ENCODE measurements around the gene GPR37L1. TPM values are rescaled to one million over a fixed set of nuclear protein-coding genes. Genes with fewer than 3 reads are reported as not detected.

The GPR37L1 gene
- polyA plus RNA-seq, 1 experiment, result not detected

- Histone ChIP-seq H3K4me3 (ENCODE audit: low read depth, low read length) (no peak overlapping the region), H3K27me3 (ENCODE audit: control insufficient read depth, insufficient read depth, low read length) (peaks cover 19% of the 10 kb centered on the region), H3K9me3 (ENCODE audit: control insufficient read depth, insufficient read depth, low read length) (no peaks in the 10 kb centered on the region), H3K27ac (ENCODE audit: low read depth, low read length) (no peak overlapping the region)
- DNase-seq (ENCODE audit: low read depth, low spot score), result no peak
- no peak for TF ChIP-seq CTCF (IDR thresholded peaks at IDR 0.05; ENCODE audit: low read depth, low read length)
- POLR2A ChIA-PET, result no interaction called here
- CTCF ChIA-PET, result interaction anchor here (0.9 kb wide), 2 partner anchors 9 to 37 kb away, joined by 3 read pairs; partner anchors contain the start of gene LGR6
These were observed 33.9 kb downstream of the GPR37L1 start for GRCh38 chr1:202156590-202156989.

DNA sequence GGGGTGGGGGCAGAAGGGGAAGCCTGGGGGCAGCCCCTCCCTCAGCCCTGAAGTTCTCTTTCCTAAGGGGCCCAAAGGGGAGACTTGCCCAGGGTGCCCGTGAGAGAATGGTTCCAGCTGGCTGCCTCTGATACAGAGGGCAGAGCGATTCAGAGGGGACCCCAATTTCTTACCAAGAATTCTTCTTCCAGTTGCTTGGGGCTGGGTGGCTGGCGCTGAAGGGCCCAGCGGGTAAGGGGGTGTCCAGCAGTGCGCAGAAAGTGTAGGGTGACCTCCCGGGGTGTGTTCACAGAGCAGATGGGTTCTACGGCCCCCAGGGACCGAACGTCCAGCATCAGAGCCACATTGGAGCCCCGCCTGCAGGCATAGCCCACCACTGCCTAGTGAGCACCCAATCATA, 35.2 kb downstream of the GPR37L1 start:
- no peak for TF ChIP-seq CTCF (IDR thresholded peaks at IDR 0.05; ENCODE audit: low read depth, low read length)
- no peaks in the 10 kb centered on the region for H3K9me3 ChIP-seq (ENCODE audit: control insufficient read depth, insufficient read depth, low read length)
- ChIA-PET POLR2A (no interaction called here), CTCF (no interaction called here)
- no peak for DNase-seq (ENCODE audit: low read depth, low spot score)
- no peak overlapping the region for H3K27ac ChIP-seq (ENCODE audit: low read depth, low read length)
- peaks cover 18% of the 10 kb centered on the region for H3K27me3 ChIP-seq (ENCODE audit: control insufficient read depth, insufficient read depth, low read length)
- no peak overlapping the region for H3K4me3 ChIP-seq (ENCODE audit: low read depth, low read length)

DNA sequence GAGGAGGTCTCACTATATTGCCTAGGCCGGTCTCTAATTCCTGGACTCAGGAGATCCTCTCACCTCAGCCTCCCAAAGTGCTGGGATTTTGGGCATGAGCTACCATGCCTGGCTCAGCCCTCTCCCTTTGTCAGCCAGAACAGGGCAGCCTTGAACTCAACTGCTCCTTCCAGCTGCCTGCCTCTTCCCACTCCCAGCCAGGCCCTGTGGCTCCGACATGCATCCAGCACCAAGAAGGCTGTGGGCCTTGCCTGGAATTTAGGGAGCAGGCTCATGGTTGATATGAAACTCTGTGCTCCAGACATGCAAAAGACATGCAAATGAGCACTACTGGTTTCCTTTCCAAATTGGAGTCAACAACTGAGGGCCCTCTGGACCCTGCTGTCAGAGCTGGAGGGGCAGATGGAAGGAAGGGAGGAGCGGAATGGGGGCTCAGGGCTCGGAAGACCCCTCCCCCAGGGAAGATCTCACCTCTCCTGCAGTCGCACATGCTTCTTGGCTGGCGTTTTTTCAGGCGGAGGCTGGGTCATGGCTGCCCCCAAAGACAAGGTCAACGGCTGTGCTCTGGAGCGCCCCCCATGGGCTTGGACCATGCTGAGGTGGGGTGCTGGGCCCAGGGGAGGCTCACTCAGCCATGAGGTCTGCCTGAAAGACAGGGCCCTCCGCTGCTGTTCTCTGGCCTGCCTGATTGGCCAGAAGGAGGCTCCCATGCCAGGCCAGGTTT, 36.3 kb downstream of the GPR37L1 start:
- Histone ChIP-seq H3K27me3 (ENCODE audit: control insufficient read depth, insufficient read depth, low read length) (peaks cover 26% of the 10 kb centered on the region), H3K27ac (ENCODE audit: low read depth, low read length) (no peak overlapping the region), H3K9me3 (ENCODE audit: control insufficient read depth, insufficient read depth, low read length) (no peaks in the 10 kb centered on the region), H3K4me3 (ENCODE audit: low read depth, low read length) (no peak overlapping the region)
- no peak for DNase-seq (ENCODE audit: low read depth, low spot score)
- ChIA-PET CTCF (no interaction called here), POLR2A (no interaction called here)
- no peak for TF ChIP-seq CTCF (IDR thresholded peaks at IDR 0.05; ENCODE audit: low read depth, low read length)

GRCh38 chr1:202159534-202160371, 37.0 kb downstream of the GPR37L1 start:
- CTCF ChIA-PET, result interaction anchor here (1.2 kb wide), 1 partner anchor 24 kb away, joined by 3 read pairs; no protein-coding TSS in a partner anchor
- TF ChIP-seq CTCF (IDR thresholded peaks at IDR 0.05; ENCODE audit: low read depth, low read length), result no peak
- no peak overlapping the region for H3K4me3 ChIP-seq (ENCODE audit: low read depth, low read length)
- no peak overlapping the region for H3K27ac ChIP-seq (ENCODE audit: low read depth, low read length)
- DNase-seq (ENCODE audit: low read depth, low spot score), result no peak
- peaks cover 25% of the 10 kb centered on the region for H3K27me3 ChIP-seq (ENCODE audit: control insufficient read depth, insufficient read depth, low read length)
- POLR2A ChIA-PET, result no interaction called here
- no peaks in the 10 kb centered on the region for H3K9me3 ChIP-seq (ENCODE audit: control insufficient read depth, insufficient read depth, low read length)

Measured in AG04450 (cell line).